Non-pigmented ciliary epithelial cell (primary cell): ENCODE results near the gene APOBEC3A.
"Not testable (repeated sequence)": the region's sequence is repeated elsewhere in the genome, so short reads cannot be mapped to it uniquely, and the experiment has no call there.

Source experiments
- DNase-seq: peaks from one replicate; pipeline ENCODE4 v3.0.0-alpha.2; 2010; ENCODE audit warnings: low read depth

APOBEC3A gene

DNA sequence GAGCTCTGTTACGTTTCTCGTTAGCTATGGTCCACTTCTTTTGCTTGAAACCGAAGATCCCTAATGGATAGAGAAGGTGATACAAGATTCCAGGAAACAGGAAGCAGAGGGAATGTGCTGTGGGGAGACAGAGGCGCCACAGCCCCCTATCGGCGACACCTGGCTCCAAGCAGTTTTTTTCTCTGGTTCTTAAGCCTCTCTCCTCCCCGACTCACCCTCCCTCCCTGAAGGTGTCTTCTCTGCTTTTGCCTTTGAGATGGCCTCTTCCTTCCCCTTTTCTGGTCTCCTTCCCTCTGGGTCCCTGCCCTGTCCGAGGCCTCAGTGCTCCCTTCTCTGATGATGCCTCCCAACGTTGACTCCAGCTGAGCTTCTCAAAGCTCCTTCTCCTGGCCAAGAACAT lies 14.2 kb upstream of the APOBEC3A start:
- no peak for DNase-seq

DNA sequence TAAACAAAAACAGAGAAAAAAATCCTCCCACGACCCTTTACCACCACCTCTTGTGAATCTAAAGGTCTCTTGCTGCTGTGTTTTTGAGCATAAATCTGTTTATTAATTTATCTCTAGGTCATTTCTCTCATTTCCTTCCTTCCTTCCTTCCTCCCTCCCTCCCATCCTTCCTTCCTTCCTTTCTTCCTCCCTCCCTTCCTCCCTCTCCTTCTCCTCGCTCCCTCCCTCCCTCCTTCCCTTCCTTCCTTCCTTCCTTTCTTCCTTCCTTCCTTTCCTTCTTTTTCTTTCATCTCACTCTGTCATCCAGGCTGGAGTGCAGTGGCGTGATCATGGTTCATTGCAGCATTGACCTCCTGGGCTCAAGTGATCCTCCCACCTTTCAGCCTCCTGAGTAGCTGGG lies 13.5 kb upstream of the APOBEC3A start:
- DNase-seq = no peak

DNA sequence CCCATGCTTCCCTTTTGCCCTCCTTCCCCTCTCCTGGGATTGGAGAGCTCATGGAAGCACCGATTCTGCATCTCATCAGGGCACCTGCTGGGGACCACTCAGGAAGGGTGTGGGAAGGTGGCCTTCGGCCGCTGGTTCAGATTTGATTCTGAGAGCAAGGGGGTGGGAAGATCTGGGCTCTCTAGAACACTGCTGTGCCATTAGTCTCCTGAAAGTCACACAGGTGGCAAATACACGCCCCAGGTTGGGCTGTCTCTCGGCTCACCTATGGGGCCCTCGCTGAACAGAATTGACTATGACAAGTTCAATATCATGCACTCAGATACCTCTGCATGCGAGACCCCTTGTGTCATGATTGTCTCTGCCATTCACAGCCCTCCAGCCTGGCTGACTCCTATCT lies 12.8 kb upstream of the APOBEC3A start:
- no peak for DNase-seq

DNA sequence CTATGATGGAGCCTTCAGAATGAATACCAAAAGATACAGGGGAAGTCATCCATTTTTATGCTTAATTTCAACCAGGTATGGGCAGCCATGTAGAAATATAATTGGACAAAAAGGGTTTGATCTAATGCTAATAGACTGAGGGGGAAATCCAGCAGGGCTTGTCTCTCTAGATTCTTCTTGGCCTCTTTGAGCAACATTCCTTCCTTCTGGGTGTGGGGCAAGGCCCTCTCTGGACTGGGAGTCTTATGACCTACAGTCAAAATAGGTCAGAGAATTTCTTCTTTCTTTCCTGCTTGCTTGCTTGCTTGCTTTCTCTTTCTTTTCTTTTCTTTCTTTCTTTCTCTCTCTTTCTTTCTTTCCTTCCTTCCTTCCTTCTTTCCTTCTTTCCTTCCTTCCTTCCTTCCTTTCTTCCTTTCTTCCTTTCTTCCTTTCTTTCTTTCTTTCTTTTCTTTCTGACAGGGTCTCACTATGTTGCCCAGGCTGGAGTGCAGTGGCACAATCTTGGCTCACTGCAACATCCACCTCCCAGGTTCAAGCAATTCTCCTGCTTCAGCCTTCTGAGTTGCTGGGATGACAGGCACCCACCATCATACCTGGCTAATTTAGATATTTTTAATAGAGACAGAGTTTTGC lies 11.6 kb upstream of the APOBEC3A start:
- DNase-seq = not testable (repeated sequence)

DNA sequence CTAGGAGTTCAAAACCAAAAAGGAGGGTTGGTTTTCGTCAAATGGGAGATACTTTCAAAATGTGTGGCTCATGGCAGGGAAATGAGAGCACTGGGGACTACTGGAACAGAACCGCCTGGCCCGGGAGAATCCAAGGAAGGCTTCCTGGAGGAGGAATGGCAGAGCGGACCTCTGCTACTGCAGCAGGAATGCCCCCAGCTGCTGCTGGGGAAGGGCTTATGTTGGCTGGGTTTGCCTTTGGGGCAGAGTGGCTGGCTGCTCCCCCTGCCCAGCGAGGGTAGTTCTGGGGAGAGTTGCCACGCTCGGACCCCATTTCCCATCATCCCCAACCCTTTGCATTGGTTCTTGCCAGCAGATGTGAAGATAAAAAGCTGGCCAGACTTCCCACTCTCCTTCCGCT lies 10.6 kb upstream of the APOBEC3A start:
- no peak for DNase-seq

DNA sequence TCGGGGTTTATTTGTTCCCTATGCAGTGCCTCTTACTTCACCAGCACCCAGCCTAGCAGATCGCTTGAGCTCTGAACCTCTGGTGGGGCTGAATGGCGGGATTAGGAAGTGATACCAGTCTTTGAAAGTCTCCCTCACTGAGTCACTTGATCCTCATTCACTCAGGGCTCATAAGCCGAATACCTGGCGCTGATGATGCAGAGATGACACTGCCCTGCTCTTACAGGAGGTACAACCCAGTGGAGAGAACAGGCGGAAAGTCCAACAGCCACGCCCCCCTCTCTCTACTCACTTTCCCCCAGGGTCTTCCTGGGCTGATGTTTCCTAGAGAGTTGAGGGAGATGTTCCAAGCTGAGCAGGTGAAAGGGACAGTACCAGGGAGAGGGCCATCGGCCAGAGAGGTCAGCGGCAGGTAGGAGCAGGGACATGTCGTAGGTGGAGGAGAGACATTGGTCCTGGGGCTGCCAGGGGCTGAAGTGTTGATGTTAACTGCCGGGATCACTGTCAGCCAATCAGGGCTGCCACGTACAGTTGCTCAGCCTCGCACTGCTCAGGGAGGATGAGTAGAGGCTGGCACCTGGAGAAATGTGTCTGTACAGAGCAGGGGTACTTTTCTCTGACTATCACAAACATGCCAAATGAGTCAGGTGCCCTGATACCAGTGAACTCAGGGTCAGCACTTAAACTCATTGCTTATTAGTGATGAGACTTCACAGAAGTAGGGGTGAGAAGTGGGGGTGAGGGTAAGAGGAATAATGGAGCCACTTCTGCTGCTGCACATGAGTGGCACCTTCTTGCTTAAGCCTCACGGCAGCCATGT lies 9.9 kb upstream of the APOBEC3A start:
- DNase-seq = no peak

GRCh38 chr22:38948181-38948940 lies 9.0 kb upstream of the APOBEC3A start:
- no peak for DNase-seq

- no peak for DNase-seq
Observed at GRCh38 chr22:38949889-38950405, 7.5 kb upstream of the APOBEC3A start.

- no peak for DNase-seq
Observed at GRCh38 chr22:38950527-38951295, 6.7 kb upstream of the APOBEC3A start.

DNA sequence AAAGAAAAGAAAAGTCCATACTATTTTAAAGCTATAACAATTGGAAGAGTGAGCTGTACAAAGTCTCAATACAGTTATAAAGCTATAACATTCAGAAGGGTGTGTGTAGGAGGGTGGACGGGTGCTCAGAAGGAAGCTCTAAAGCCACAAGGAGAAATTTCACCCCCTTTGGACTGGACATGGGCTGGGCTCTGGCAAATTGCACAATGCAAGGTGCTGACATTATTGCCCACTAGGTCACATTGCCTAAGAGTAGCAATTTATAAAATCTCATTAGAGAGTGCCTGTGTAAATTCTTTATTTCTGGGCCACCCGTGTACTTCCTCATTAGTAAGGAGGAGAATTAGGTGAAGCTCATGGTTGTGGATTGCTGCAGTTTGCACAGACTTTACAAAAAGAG lies 5.7 kb upstream of the APOBEC3A start:
- no peak for DNase-seq

- DNase-seq = no peak
Observed at GRCh38 chr22:38952281-38952993, 5.0 kb upstream of the APOBEC3A start.

GRCh38 chr22:38953091-38953490 lies 4.3 kb upstream of the APOBEC3A start:
- no peak for DNase-seq

DNA sequence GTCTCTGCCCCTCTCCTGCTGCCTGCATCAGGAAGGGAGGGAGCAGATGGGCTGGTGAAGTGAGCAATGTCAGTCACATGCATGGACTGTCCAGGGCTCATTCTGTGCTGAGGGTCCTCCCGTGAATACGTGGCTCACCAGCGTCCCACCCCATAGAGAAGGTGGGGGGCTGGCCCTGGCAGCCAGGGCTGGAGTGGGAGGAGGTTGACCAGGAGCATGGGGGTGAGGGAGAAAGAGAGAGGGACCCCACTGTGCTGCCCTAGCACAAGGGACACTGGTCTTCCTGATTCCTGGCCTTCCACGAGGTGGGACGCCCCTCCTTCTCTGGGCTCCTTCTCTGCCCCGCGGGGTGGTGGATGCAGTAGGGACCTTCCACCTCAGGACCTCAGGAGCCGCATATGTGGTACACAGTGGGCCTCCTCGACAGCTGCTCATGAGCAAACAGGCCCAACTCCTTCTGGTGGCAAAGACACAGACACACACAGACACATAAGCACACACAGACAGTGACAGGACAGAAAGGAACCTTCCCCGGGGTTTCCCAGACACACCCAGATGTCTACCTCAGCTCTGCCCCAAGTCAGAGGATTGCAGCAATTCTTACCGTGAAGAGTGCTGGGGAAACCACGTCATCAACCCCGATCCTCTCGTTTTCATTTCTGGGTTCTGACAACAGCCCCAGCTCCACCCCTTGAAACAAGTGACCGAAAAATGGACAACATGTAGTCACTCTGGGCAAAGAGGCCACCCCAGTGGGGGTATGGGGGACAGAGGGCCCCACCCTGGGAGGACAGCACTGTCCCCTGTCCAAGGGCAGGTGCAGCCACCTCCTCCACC lies 3.6 kb upstream of the APOBEC3A start:
- no peak for DNase-seq

GRCh38 chr22:38954414-38955043 lies 2.9 kb upstream of the APOBEC3A start:
- DNase-seq = no peak

GRCh38 chr22:38955250-38955905 lies 2.0 kb upstream of the APOBEC3A start:
- DNase-seq = no peak

- DNase-seq = no peak
Observed at GRCh38 chr22:38955926-38956325, 1.5 kb upstream of the APOBEC3A start.

GRCh38 chr22:38956551-38956950 lies 858 bp upstream of the APOBEC3A start:
- DNase-seq = no peak

DNA sequence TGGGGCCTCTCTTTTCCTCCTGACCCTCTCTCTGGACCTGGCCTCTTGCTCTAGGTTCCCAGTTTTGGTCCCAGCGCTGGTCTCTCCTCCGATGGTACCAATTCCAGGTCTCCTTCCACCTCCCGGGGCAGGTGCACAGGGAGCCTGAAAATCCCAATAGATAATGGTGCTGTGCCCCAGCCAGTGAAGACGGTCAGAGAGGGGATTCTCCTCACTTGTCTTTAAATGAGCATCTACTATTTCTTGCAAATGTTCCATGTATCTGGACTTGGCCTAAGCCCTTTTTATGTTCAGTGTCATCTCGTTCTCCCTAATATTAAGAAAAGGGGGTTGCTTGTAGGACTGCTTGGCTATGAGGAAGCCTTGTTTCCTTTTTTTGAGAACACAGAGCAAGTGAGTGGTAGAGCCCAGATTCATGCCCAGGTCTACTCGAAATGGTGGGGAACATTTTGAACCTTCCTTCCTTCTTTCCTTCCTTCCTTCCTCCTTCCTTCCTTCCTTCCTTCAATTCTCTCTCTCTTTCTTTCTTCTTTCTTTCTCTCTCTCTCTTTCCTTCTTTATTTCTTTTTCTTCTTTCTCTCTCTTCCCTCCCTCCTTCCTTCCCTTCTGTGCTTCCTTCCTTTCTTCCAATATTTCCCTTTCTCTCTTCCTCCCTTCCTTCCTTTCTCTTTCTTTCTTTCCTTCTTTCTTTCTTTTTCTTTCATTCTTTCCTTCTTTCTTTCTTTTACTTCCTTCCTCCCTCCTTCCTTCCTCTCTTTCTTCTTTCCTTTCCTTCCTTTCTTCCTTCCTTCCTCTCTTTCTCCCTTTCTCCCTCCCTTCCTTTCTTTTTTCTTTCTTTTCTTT lies 620 bp downstream of the APOBEC3A start:
- DNase-seq = no peak

DNA sequence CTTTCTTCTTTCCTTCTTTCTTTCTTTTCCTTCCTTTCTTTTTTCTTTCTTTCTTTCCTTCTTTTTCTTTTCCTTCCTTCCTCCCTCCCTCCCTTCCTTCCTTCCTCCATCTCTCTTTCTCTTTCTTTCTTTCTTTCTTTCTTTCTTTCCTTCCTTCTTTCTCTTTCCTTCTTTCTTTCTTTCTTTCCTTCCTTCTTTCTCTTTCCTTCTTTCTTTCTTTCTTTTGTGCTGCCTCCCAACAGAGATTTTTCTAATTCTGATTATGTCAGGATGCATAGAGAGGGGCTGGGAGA lies 1.2 kb downstream of the APOBEC3A start:
- not testable (repeated sequence) for DNase-seq
